ENCODE data around the gene SLC15A3. TPM values are rescaled to one million over a fixed set of nuclear protein-coding genes. Genes with fewer than 3 reads are reported as not detected.

The SLC15A3 gene
- total RNA-seq, 1 donor from 2014 or later: 5.0 TPM

DNA sequence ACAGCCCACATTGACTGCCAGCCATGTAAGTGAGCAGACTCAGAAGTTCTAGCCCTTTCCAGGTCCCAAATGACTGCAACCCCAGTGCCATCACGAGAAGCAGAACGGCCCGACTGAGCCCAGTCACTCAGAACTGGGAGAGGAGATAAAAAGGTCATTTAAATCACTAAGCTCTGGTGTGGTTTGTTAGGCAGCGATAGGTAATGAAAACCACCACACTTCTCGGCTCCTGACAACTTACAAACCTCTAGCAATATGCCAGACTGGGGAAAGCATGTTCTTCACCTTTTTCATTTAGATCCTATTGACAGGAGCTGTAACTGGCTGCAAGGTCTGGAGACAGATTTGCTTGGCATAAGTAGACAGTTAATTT, 6.7 kb downstream of the SLC15A3 start:
- DNase-seq (ENCODE audit: low spot score in 2 of 2, unreplicated experiment in 2 of 2): no peak
- peaks cover 35% of the 10 kb centered on the region for H3K4me1 Mint-ChIP-seq
- H3K36me3 Mint-ChIP-seq: no peaks in the 10 kb centered on the region
- peaks cover 19% of the 10 kb centered on the region for H3K27me3 Mint-ChIP-seq (ENCODE audit: low read depth)
- no peak overlapping the region for H3K4me3 Mint-ChIP-seq
- no peak for TF ChIP-seq CTCF (IDR thresholded peaks at IDR 0.05; ENCODE audit: unreplicated experiment)
- no peak overlapping the region for H3K27ac Mint-ChIP-seq
- H3K9me3 Mint-ChIP-seq: no peaks in the 10 kb centered on the region

GRCh38 chr11:60944490-60945294, 7.3 kb downstream of the SLC15A3 start:
- Mint-ChIP-seq H3K27ac (no peak overlapping the region), H3K9me3 (no peaks in the 10 kb centered on the region), H3K36me3 (no peaks in the 10 kb centered on the region), H3K27me3 (ENCODE audit: low read depth) (peaks cover 13% of the 10 kb centered on the region), H3K4me3 (no peak overlapping the region), H3K4me1 (peaks cover 34% of the 10 kb centered on the region)
- no peak for TF ChIP-seq CTCF (IDR thresholded peaks at IDR 0.05; ENCODE audit: unreplicated experiment)
- no peak for DNase-seq (ENCODE audit: low spot score in 2 of 2, unreplicated experiment in 2 of 2)

DNA sequence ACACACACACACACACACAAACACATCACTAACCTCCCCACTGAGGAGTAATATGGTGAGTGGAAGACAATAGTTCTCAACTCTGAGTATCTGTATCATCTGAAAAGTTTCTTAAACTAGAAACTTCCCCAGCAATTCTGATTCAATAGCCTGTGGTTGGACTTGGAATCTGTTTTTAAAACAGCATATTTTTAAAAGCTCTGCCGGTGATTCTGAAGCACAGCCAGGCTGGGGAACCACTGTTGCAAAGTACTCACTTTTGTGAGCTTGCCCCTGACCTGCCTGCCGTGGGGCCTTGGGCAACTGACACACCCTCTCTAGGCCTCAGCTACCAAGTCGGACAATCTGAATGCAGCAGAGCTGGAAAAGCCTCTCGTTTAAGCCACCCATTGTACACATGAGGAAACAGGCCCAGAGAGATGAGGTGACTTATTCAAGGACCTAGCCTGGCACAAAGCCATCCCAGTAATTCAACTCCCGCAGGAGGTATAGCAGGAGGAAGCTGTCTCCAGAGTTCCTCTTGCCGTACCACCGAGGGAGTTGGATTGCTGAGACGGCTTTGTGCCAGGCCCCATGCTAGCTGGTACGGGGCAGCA, 8.9 kb downstream of the SLC15A3 start:
- Mint-ChIP-seq H3K4me3 (no peak overlapping the region), H3K27me3 (ENCODE audit: low read depth) (no peaks in the 10 kb centered on the region), H3K27ac (peak overlapping the region; percentile 86)

DNA sequence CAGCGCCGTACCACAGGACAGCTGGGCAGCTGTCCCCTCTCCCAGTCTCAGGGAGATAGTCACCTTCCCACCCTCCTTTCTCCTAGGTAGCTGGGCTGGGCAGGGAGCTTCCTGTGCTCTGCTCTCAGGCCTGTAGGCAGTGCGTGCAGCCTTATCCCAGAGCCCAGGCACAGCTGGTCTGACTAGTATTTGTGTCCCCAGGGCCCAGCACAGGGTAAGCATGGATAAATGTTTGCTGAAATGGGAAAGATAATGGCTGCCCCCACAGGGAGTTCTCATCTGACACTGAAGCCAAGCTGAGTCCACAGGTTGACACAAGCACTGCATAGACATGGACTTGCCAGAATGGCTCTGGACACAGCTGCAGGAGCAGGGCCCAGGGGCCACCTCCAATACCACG, 9.8 kb downstream of the SLC15A3 start:
- peak overlapping the region; percentile 21 for H3K27ac Mint-ChIP-seq

More for the DNA sequence above, 8.9 kb downstream of the SLC15A3 start:
- H3K4me1 Mint-ChIP-seq: peaks cover 27% of the 10 kb centered on the region
- no peak for TF ChIP-seq CTCF (IDR thresholded peaks at IDR 0.05; ENCODE audit: unreplicated experiment)
- DNase-seq (ENCODE audit: low spot score in 2 of 2, unreplicated experiment in 2 of 2): no peak
- H3K36me3 Mint-ChIP-seq: no peaks in the 10 kb centered on the region
- H3K9me3 Mint-ChIP-seq: no peaks in the 10 kb centered on the region

DNA sequence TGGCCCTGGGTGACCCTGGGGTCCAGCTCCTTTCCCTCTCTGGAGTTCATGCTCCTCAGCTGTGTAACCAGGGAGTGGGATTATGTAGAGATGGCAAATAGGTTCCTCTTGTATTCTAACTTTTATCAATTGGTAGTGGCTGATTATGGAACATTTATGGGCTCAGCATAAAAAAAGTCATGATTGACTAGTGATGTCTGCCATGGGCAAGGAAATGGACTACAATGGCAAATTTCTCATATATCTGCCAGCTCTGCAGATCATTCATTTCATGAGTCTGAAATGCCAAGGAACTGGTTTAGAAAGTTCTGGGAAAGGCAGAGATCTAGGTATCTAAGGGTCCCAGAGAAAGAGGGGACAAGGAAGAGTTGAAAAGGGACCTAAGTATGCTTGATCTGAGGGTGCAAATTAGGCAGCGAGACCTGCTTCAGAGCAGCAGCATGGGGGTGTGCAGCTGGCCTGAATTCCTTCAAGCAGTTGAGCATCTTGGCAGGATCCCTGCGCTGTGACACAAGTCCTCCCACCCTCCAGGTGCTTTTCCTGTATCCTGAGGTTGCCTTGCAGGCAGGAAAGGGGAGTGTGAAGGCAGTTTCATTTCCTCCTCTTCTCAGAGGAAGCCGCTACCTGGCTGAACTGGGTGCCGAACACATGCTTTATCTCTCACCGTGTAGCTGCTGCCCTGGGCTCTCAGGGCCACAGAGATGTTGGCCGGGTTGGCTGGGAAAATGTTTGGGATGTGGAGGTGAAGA, 10.4 kb downstream of the SLC15A3 start:
- H3K9me3 Mint-ChIP-seq: no peaks in the 10 kb centered on the region
- no peak overlapping the region for H3K27ac Mint-ChIP-seq
- DNase-seq (ENCODE audit: low spot score in 2 of 2, unreplicated experiment in 2 of 2): no peak
- no peak overlapping the region for H3K4me3 Mint-ChIP-seq
- no peaks in the 10 kb centered on the region for H3K36me3 Mint-ChIP-seq
- no peaks in the 10 kb centered on the region for H3K27me3 Mint-ChIP-seq (ENCODE audit: low read depth)
- peaks cover 19% of the 10 kb centered on the region for H3K4me1 Mint-ChIP-seq
- TF ChIP-seq CTCF (IDR thresholded peaks at IDR 0.05; ENCODE audit: unreplicated experiment): no peak

More for the DNA sequence above, 9.8 kb downstream of the SLC15A3 start:
- Mint-ChIP-seq H3K36me3 (no peaks in the 10 kb centered on the region), H3K4me3 (no peak overlapping the region), H3K27me3 (ENCODE audit: low read depth) (no peaks in the 10 kb centered on the region), H3K4me1 (peaks cover 19% of the 10 kb centered on the region), H3K9me3 (no peaks in the 10 kb centered on the region)
- DNase-seq (ENCODE audit: low spot score in 2 of 2, unreplicated experiment in 2 of 2): no peak
- no peak for TF ChIP-seq CTCF (IDR thresholded peaks at IDR 0.05; ENCODE audit: unreplicated experiment)
